CD4-positive, alpha-beta T cell (primary cell): ENCODE data around the gene CRTAC1. TPM values are rescaled to one million over a fixed set of nuclear protein-coding genes. Genes with fewer than 3 reads are reported as not detected.

ENCODE experiments used
- ATAC-seq: fragments of 200-7000 bp; cut with Tn5 transposase; one replicate; pipeline ENCODE4 v1.10.0; 2022; ENCODE audit warnings: mild to moderate bottlenecking; ENCODE audit not compliant: poor library complexity
- CTCF ChIA-PET: fragments of 350-600 bp; sonication (Branson Sonifier 250); formaldehyde crosslinking; loops from one replicate; lab custom pipeline; 2021; ENCODE audit warnings: antibody characterized with exemption, inconsistent platforms; lab: Charles Lee
- POLR2A ChIA-PET: fragments of 350-600 bp; sonication (Branson Sonifier 250); formaldehyde crosslinking; loops from one replicate; lab custom pipeline; 2021; ENCODE audit warnings: antibody characterized with exemption, inconsistent platforms; lab: Charles Lee
- DNase-seq, 14 experiments: peaks; one replicate each; pipeline ENCODE4 v3.0.0-alpha.2; 2013 to 2020; ENCODE audit warnings: mixed read lengths in 2 of 14
- H3K27ac ChIP-seq, 2 donors: one replicate each; pipeline versions ENCODE4 v1.5.1 to v1.7.0; 2013; ENCODE audit warnings: low read length in 2 of 2, low read depth in 1 of 2, mild to moderate bottlenecking in 1 of 2
- H3K27me3 ChIP-seq, 2 experiments: 1 replicate in 1 of 2; 2 replicates in 1 of 2; pipeline versions ENCODE4 v1.6.1 to v1.7.0; 2013; ENCODE audit warnings: low read length in 2 of 2, control low read depth in 1 of 2, mild to moderate bottlenecking in 1 of 2, moderate library complexity in 1 of 2; ENCODE audit not compliant: insufficient read depth in 2 of 2, control insufficient read depth in 1 of 2
- H3K36me3 ChIP-seq: one replicate; pipeline ENCODE4 v1.6.1; 2013; ENCODE audit warnings: low read length, control low read depth; ENCODE audit not compliant: insufficient read depth
- H3K4me1 ChIP-seq: one replicate; pipeline ENCODE4 v1.6.1; 2013; ENCODE audit warnings: low read length, control low read depth; ENCODE audit not compliant: insufficient read depth
- H3K4me3 ChIP-seq: one replicate; pipeline ENCODE4 v1.5.1; 2013; ENCODE audit warnings: mild to moderate bottlenecking, low read length, moderate library complexity
- H3K9me3 ChIP-seq, 2 experiments: 1 replicate in 1 of 2; 2 replicates in 1 of 2; pipeline versions ENCODE4 v1.6.1 to v1.7.0; 2013; ENCODE audit warnings: low read length in 2 of 2, mild to moderate bottlenecking in 2 of 2, control low read depth in 1 of 2, moderate library complexity in 1 of 2; ENCODE audit not compliant: control insufficient read depth in 1 of 2, insufficient read depth in 1 of 2
- H3K27ac Mint-ChIP-seq: one replicate; pipeline ENCODE4 v1.8.0; 2020; ENCODE audit warnings: mixed read lengths
- H3K27me3 Mint-ChIP-seq: one replicate; pipeline ENCODE4 v1.8.0; 2021; ENCODE audit warnings: mixed read lengths
- H3K36me3 Mint-ChIP-seq: one replicate; pipeline ENCODE4 v1.8.0; 2021; ENCODE audit warnings: low read depth, mixed read lengths
- H3K4me1 Mint-ChIP-seq: one replicate; pipeline ENCODE4 v1.8.0; 2021; ENCODE audit warnings: low read depth, mixed read lengths
- H3K4me3 Mint-ChIP-seq: one replicate; pipeline ENCODE4 v1.8.0; 2020; ENCODE audit warnings: mild to moderate bottlenecking, mixed read lengths
- H3K9me3 Mint-ChIP-seq: one replicate; pipeline ENCODE4 v1.8.0; 2020; ENCODE audit warnings: mixed read lengths
- intact Hi-C, 2 experiments: fragments of 100-400 bp; cut with DNase I in 1 of 2; cut with micrococcal nuclease in 1 of 2; formaldehyde crosslinking; loops; one replicate each; pipeline versions ENCODE4 v1.15.1 to v1.9.0; 2023 to 2025; cut with DNase I, micrococcal nuclease
- total RNA-seq, 174 experiments: library from RNA in 2 of 174; stranded (reverse) in 2 of 174; gene quantifications; one replicate each; pipeline ENCODE4 v1.2.3 and lab custom pipeline; 2021 to 2026
- TF ChIP-seq, protein P1 (sequence below): fragments of 200-600 bp; IDR thresholded peaks from one replicate; pipeline ENCODE4 v1.8.0; 2022; ENCODE audit warnings: antibody characterized with exemption, mild to moderate bottlenecking

Gene CRTAC1
- total RNA-seq, 2 experiments from 2014 or later = not detected

DNA sequence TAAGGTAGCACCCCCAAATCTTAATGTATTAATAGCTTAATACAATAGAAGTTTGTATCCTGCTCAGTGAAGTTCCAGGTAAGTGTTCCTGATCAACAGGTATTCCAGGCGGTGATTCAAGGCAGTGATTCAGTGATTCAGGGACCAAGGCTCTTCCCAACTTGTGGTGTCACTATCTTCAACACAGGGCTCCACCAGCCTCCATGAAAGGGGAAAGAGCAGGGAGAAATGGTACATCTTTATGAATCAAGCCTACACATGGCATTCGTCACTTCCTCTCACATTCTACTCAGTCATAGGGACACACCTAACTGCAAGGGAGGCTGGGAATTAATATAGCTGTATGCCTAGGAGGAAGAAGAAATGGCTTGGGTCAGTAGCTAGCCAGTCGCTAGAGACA, 175.7 kb downstream of the CRTAC1 start:
- ChIA-PET POLR2A (no interaction called here), CTCF (no interaction called here)
- ATAC-seq = no peak
- no peaks in the 10 kb centered on the region for H3K27me3 ChIP-seq
- Mint-ChIP-seq H3K36me3 (peaks cover 6% of the 10 kb centered on the region), H3K27me3 (no peaks in the 10 kb centered on the region), H3K27ac (no peak overlapping the region), H3K4me3 (no peak overlapping the region), H3K9me3 (no peaks in the 10 kb centered on the region), H3K4me1 (peaks cover 48% of the 10 kb centered on the region)
- intact Hi-C loops = loop anchor here in 1 of 2 experiments (5.0 to 10.0 kb wide), 3 partner anchors 117 to 590 kb away; partner anchors contain the start of genes AVPI1, HPS1 and ZFYVE27
- TF ChIP-seq, protein P1, sequence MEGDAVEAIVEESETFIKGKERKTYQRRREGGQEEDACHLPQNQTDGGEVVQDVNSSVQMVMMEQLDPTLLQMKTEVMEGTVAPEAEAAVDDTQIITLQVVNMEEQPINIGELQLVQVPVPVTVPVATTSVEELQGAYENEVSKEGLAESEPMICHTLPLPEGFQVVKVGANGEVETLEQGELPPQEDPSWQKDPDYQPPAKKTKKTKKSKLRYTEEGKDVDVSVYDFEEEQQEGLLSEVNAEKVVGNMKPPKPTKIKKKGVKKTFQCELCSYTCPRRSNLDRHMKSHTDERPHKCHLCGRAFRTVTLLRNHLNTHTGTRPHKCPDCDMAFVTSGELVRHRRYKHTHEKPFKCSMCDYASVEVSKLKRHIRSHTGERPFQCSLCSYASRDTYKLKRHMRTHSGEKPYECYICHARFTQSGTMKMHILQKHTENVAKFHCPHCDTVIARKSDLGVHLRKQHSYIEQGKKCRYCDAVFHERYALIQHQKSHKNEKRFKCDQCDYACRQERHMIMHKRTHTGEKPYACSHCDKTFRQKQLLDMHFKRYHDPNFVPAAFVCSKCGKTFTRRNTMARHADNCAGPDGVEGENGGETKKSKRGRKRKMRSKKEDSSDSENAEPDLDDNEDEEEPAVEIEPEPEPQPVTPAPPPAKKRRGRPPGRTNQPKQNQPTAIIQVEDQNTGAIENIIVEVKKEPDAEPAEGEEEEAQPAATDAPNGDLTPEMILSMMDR = no peak
- DNase-seq = no peak
- H3K4me1 ChIP-seq = peaks cover 36% of the 10 kb centered on the region
- no peaks in the 10 kb centered on the region for H3K9me3 ChIP-seq
- no peak overlapping the region for H3K4me3 ChIP-seq
- H3K27ac ChIP-seq = no peak overlapping the region
- H3K36me3 ChIP-seq = peaks cover 4% of the 10 kb centered on the region

DNA sequence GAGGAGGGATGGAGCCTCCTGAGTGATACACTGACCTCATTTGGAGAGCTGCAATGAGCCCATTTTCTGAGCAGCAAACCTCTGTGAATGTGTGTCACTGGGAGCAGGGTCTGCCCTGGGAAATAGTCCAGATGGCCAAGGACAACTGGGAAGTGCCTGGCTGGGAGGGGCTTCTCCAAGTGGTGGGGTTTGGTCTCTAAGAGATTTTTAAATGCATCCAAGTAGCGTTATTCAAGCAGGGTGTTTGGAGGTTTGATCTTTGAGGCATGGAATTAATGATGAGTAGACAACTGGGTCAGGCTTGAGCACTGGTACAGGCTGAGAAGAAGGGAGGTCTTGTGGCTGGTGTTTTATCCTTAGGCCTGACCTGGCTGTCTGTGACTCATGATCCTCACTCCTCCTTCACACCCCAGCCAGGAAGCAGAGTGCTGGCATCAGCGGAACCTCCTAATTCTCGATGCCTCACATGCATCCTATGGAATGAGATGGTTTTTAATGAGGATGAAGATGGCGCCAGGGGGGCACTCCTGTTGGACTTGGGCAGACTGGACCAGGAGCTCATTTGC, 177.5 kb downstream of the CRTAC1 start:
- TF ChIP-seq, protein P1 = no peak
- Mint-ChIP-seq H3K9me3 (no peaks in the 10 kb centered on the region), H3K4me3 (peak overlapping the region; percentile 95), H3K36me3 (peaks cover 6% of the 10 kb centered on the region), H3K27ac (no peak overlapping the region), H3K27me3 (no peaks in the 10 kb centered on the region), H3K4me1 (peaks cover 54% of the 10 kb centered on the region)
- ChIA-PET CTCF (no interaction called here), POLR2A (no interaction called here)
- Histone ChIP-seq H3K4me1 (peaks cover 46% of the 10 kb centered on the region), H3K4me3 (no peak overlapping the region), H3K27me3 (no peaks in the 10 kb centered on the region), H3K36me3 (no peaks in the 10 kb centered on the region), H3K9me3 (no peaks in the 10 kb centered on the region), H3K27ac (no peak overlapping the region)
- DNase-seq (no peak), ATAC-seq (no peak)
- intact Hi-C loops = loop anchor here in 1 of 2 experiments (5.0 to 10.0 kb wide), 3 partner anchors 116 to 592 kb away; partner anchors contain the start of genes AVPI1, HPS1 and ZFYVE27

DNA sequence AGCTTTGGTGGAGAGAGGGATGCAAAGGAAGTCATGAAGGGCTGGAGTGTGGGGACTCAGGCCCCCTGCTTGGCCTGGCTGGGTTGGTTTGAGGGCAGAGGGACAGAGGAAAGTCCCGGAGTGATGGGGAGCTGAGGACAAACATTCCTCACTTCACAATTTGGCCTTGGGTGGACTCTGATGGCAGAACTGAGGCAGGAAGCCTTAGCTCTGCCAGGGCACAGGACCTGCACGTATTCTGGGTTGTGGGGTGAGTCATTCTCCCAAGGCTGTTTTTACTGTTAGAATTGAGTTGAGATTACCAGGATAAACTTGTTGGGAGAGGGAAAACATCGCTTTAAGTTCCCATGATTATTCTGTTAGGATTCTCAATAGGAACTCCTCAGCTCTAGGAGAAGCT, 178.1 kb downstream of the CRTAC1 start:
- H3K27ac Mint-ChIP-seq = peak overlapping the region; percentile 77
- no peak for DNase-seq
- CTCF ChIA-PET = no interaction called here
- peaks cover 46% of the 10 kb centered on the region for H3K4me1 ChIP-seq
- H3K36me3 Mint-ChIP-seq = peaks cover 6% of the 10 kb centered on the region
- H3K9me3 ChIP-seq = no peaks in the 10 kb centered on the region
- POLR2A ChIA-PET = no interaction called here
- no peaks in the 10 kb centered on the region for H3K27me3 Mint-ChIP-seq
- no peaks in the 10 kb centered on the region for H3K27me3 ChIP-seq
- TF ChIP-seq, protein P1 = no peak
- H3K4me1 Mint-ChIP-seq = peaks cover 47% of the 10 kb centered on the region
- peak overlapping the region; percentile 95 for H3K4me3 Mint-ChIP-seq
- intact Hi-C loops = loop anchor here in 1 of 2 experiments (5.0 to 10.0 kb wide), 3 partner anchors 115 to 593 kb away; partner anchors contain the start of genes AVPI1, HPS1 and ZFYVE27
- H3K4me3 ChIP-seq = no peak overlapping the region
- no peaks in the 10 kb centered on the region for H3K36me3 ChIP-seq
- ATAC-seq = no peak
- no peaks in the 10 kb centered on the region for H3K9me3 Mint-ChIP-seq
- H3K27ac ChIP-seq = no peak overlapping the region
